ENCODE results near the gene KCNJ5. TPM values are rescaled to one million over a fixed set of nuclear protein-coding genes. Genes with fewer than 3 reads are reported as not detected.

KCNJ5 gene
- total and polyA plus RNA-seq, 5 experiments from 2014 or later, result not detected

DNA sequence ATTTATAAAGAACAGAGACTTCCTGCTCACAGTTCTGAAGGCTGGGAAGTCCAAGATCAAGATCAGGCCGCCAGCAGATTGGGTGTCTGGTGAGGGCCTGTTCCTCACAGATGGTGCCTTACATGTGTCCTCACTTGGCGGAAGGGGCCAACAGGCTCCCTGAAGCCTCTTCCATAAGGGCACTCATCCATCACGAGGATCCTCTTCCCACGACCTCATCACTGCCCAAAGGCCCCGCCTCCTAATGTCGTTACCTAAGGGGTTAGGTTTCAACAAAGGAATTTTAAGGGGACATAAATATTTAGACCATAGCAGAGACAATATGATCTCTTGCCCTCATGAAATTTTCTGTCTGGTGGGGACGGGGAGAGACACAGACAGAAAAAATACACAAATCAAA is 32.9 kb downstream of the KCNJ5 start:
- POLR2A ChIA-PET, result no interaction called here
- H3K27me3 Mint-ChIP-seq, result peaks cover 0 to 13% (median 3%) of the 10 kb centered on the region in 5 donors
- peaks cover 7 to 14% (median 10%) of the 10 kb centered on the region in 4 donors for H3K4me1 Mint-ChIP-seq
- no peak for ATAC-seq
- peak overlapping the region in 1 of 10 donors; percentile 43 for H3K27ac Mint-ChIP-seq
- no peaks in the 10 kb centered on the region for H3K9me3 Mint-ChIP-seq
- H3K36me3 Mint-ChIP-seq, result no peaks in the 10 kb centered on the region
- no peak overlapping the region for H3K4me3 Mint-ChIP-seq
- DNase-seq, result no peak

DNA sequence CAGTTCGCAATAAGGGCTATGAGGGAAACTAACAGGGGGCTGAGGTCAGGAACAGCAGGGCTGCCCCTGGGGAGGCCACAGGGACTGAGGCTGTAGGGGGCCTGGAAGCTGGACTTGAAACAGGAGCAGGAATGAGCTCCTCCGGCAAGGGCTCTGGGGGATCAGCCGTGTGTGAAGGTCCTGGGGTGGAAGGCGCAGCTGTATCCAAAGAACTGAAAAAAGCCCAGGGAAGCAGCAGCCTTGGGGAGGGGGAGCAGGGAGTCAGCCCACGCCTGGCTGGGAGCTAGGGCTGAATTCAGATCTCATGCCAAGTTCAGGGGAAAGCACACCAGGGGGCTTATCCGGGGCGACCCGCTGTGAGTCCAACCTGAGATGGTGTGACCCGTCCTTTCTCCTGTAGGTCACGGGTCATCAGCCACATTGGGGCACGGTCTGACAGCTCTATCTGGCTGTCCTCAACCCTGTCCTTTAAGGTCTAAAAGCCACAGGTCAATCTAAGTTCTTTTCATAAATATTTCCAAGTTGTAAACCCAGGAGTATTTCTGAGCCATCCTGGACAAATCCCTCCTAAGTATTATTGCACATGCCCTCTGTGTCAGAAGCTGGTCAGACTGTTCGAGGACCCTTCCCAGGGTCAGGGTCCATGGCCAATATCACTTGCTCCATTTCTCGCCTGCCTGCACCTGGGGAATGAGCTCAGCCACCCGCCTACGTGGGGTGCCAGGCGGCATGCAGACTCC is 33.5 kb downstream of the KCNJ5 start:
- ATAC-seq (no peak), DNase-seq (no peak)
- no peaks in the 10 kb centered on the region for H3K9me3 Mint-ChIP-seq
- H3K4me1 Mint-ChIP-seq, result peaks cover 6 to 14% (median 11%) of the 10 kb centered on the region in 4 donors
- POLR2A ChIA-PET, result no interaction called here
- H3K27ac Mint-ChIP-seq, result no peak overlapping the region
- H3K4me3 Mint-ChIP-seq, result no peak overlapping the region
- no peaks in the 10 kb centered on the region for H3K36me3 Mint-ChIP-seq
- peaks cover 0 to 10% (median 3%) of the 10 kb centered on the region in 5 donors for H3K27me3 Mint-ChIP-seq

DNA sequence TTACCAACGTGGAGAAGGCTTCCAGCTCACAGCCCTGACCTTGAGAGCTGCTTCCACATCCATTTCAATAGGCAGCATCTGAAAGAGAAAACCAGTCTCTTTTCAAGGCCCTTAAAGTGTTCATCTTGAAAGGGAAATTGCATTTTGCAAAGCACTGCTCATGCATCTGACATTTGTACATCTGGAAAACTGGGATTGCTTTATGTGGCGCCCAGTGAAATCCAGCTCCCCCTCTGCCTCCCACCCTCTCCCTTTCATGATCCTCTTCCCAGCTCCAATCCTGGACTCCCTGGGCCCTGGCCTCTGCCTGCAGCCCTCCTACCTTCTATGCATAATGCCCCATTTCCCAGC is 34.1 kb downstream of the KCNJ5 start:
- no peak overlapping the region for H3K27ac Mint-ChIP-seq
- POLR2A ChIA-PET, result no interaction called here
- H3K9me3 Mint-ChIP-seq, result no peaks in the 10 kb centered on the region

DNA sequence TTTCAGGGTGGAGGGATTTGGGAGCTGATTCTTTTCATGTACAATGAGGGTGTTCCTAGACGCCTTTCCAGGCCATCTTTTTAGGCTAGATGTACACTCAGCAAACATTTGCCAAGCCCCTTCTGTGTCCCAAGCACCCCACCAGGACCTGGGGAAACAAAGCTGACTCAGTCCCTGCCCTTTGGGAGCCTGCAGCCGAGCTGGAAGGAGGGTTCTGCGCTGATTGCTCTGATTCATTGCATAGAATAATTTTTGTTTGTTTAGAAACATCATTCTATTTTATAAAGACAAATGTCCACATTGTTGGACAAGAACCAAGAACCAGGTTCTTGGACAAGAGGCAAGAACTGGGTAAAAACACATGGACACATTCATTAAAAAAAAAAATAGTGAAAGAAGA is 34.8 kb downstream of the KCNJ5 start:
- Mint-ChIP-seq H3K4me1 (peaks cover 6 to 14% (median 11%) of the 10 kb centered on the region in 4 donors), H3K27ac (no peak overlapping the region), H3K27me3 (peaks cover 0 to 10% (median 3%) of the 10 kb centered on the region in 5 donors), H3K9me3 (no peaks in the 10 kb centered on the region), H3K36me3 (no peaks in the 10 kb centered on the region), H3K4me3 (no peak overlapping the region)
- ATAC-seq (no peak), DNase-seq (no peak)
- POLR2A ChIA-PET, result no interaction called here

More for the DNA sequence above, 34.1 kb downstream of the KCNJ5 start:
- H3K36me3 Mint-ChIP-seq, result no peaks in the 10 kb centered on the region
- no peak for DNase-seq
- ATAC-seq, result no peak
- peaks cover 0 to 10% (median 3%) of the 10 kb centered on the region in 5 donors for H3K27me3 Mint-ChIP-seq
- H3K4me1 Mint-ChIP-seq, result peaks cover 6 to 14% (median 11%) of the 10 kb centered on the region in 4 donors
- no peak overlapping the region for H3K4me3 Mint-ChIP-seq

DNA sequence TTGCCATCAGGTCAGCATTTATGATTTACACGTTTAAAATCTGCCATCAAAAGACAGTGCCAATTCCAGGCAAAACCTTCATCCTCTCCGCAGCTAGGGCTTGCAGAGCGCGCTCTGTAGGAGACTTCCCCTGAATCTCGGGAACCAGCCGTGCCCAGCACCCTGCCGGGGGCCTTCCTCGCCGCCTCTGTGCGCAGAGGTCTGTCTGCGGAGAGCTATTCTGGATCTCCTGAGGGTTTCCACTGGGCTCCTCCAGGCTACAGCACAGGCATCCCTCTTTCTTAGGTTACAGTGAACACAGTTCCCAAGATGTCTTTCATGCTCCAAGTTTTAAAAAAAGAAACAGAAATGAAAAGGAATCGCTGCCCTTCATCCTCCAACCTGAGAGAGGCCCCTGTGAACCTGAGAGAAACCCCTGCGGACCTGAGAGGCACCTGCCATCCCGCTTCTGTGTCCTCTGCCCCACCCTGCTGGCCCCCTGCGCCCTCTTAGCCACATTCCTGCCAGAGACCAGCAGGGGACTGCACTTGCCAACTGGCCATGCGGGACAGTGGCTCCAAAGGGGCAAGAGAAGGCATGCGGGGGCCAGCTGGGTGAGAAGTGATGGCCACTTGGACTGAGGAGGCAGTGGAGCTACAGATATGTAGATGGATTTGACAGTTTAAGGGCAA is 35.4 kb downstream of the KCNJ5 start:
- H3K27ac Mint-ChIP-seq, result no peak overlapping the region
- ATAC-seq (no peak), DNase-seq (no peak)
- peaks cover 0 to 6% (median 3%) of the 10 kb centered on the region in 5 donors for H3K27me3 Mint-ChIP-seq
- H3K9me3 Mint-ChIP-seq, result no peaks in the 10 kb centered on the region
- POLR2A ChIA-PET, result no interaction called here
- H3K36me3 Mint-ChIP-seq, result no peaks in the 10 kb centered on the region
- peaks cover 6 to 14% (median 11%) of the 10 kb centered on the region in 4 donors for H3K4me1 Mint-ChIP-seq
- no peak overlapping the region for H3K4me3 Mint-ChIP-seq

DNA sequence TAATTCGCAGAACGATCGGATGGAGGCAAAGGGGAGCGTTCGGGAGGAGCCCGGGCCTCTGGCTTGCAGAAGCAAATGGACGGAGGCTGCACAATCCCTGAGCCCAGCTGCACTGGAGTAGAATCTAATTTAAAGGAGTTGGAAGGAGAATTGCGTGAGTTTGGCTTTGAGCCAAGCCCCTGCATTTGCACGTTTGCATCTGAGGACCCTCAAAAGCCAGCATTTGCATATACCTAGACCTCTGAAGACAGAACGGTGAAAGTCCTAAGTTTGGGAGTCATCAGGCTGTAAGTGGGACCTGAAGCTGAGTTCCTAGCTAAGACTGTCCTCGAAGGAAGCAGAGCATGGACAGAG is 35.9 kb downstream of the KCNJ5 start:
- POLR2A ChIA-PET, result no interaction called here
- ATAC-seq (no peak), DNase-seq (no peak)
- Mint-ChIP-seq H3K36me3 (no peaks in the 10 kb centered on the region), H3K4me3 (no peak overlapping the region), H3K4me1 (peaks cover 6 to 14% (median 11%) of the 10 kb centered on the region in 4 donors), H3K27me3 (peaks cover 0 to 5% (median 3%) of the 10 kb centered on the region in 5 donors), H3K9me3 (no peaks in the 10 kb centered on the region), H3K27ac (no peak overlapping the region)

DNA sequence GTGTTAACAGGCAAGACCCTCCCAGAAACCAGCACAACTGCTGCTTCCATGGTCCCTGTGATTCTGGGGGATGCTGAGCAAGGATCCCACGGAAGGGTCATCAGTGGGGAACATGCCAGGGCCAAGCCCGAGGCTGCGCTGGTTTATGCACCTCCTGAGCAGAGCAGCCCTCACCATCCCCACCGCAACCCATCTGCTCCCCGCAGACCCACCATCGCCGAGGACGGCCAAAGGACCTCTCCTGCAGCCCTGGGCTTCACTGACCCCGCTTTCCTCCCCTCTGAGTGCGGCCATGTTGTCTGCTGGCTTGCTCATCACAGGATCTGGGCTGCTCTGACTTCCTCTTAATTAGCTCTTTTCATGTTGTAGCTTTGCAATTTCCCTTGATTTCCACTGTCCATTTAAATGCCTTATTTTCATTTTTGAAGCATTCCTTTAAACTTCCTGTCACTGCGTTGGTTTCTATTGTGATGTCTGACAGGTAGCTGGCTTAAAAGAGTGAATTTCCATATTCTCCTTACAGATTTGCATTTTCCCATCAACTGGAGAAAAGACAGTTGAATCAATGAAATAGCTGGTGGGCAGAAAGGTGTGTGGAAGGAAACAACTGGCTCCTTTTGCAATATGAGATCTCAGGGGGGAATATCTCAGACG is 36.7 kb downstream of the KCNJ5 start:
- ATAC-seq (no peak), DNase-seq (no peak)
- Mint-ChIP-seq H3K4me3 (peak overlapping the region in 6 of 10 donors; percentile 12 to 46 (median 34)), H3K4me1 (peaks cover 6 to 14% (median 11%) of the 10 kb centered on the region in 4 donors), H3K9me3 (no peaks in the 10 kb centered on the region), H3K27ac (peak overlapping the region in 2 of 10 donors; percentile 9 to 36), H3K36me3 (no peaks in the 10 kb centered on the region), H3K27me3 (peaks cover 0 to 5% (median 3%) of the 10 kb centered on the region in 5 donors)
- POLR2A ChIA-PET, result no interaction called here

DNA sequence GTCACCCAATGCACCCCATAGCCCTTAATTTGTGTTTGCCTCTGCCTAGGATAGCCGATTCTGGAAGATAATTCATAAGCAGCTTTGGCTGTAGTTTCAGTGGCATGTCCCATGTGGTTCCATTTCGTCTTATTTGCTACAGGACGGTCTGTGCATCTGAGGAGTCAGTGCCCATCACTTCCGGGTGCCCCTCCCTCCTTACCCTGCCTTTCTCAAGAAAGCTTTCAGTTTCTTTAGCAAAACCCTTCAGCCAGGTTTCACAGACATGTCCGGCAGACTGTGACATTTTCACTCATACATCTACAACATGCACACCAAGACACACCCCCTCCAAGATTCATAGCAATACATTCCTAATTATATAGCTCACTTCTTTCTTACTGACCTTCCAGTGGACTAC is 37.2 kb downstream of the KCNJ5 start:
- H3K27ac Mint-ChIP-seq, result peak overlapping the region in 3 of 10 donors; percentile 9 to 44 (median 36)
- peaks cover 0 to 5% (median 3%) of the 10 kb centered on the region in 5 donors for H3K27me3 Mint-ChIP-seq
- H3K4me1 Mint-ChIP-seq, result peaks cover 6 to 14% (median 11%) of the 10 kb centered on the region in 4 donors
- peak in 3 of 10 donors; percentile 3 to 13 (median 4) for DNase-seq
- H3K4me3 Mint-ChIP-seq, result peak overlapping the region in 9 of 10 donors; percentile 12 to 63 (median 35)
- POLR2A ChIA-PET, result no interaction called here
- ATAC-seq, result peak in 1 of 2 donors; percentile 40
- no peaks in the 10 kb centered on the region for H3K36me3 Mint-ChIP-seq
- no peaks in the 10 kb centered on the region for H3K9me3 Mint-ChIP-seq

DNA sequence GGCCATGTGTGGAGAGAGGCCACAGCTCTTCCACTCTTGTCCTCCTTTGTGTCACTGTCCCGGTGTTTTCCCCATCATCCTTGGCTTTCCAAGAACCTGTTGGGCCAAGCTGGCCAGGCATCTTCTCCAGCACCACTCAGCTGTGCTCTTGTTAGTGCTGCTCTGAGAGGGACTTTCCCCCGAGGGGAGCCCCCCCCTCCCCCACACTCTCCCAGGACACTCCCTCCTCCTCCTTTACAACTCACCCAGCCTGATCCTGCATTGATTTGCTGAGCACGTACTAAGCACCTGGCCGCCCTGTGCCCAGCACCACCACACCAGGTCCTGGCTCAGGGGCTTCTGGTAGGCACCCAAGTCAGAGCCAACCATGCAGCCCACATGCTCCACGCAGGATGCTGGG is 38.3 kb downstream of the KCNJ5 start:
- no peaks in the 10 kb centered on the region for H3K36me3 Mint-ChIP-seq
- H3K4me3 Mint-ChIP-seq, result peak overlapping the region in 1 of 10 donors; percentile 17
- DNase-seq, result no peak

DNA sequence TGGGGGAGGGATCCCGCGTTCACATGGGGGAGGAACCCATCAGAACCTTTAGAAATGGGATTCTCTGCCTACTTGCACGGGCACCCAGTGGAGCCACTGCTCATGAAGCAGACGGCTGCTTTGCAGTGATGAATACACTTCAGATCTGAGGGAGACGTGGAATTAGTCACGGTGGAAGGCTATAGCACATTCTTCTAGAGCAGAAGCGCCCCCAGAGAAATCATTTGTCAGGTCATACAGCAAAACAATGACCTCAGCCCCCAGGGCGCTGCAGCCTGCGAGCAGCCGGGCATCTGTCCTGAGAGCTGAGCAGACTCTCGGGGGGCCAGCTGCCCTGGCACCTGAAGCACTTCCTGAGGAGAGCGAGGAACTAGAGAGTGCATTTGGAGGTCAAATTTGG is 38.8 kb downstream of the KCNJ5 start:
- Mint-ChIP-seq H3K27ac (no peak overlapping the region), H3K4me1 (peaks cover 6 to 14% (median 11%) of the 10 kb centered on the region in 4 donors), H3K36me3 (no peaks in the 10 kb centered on the region), H3K27me3 (peaks cover 0 to 12% (median 2%) of the 10 kb centered on the region in 5 donors), H3K4me3 (no peak overlapping the region), H3K9me3 (peaks cover 0 to 2% (median 0%) of the 10 kb centered on the region in 9 donors)
- POLR2A ChIA-PET, result no interaction called here
- DNase-seq, result no peak
- no peak for ATAC-seq

More for the DNA sequence above, 38.3 kb downstream of the KCNJ5 start:
- peaks cover 6 to 14% (median 11%) of the 10 kb centered on the region in 4 donors for H3K4me1 Mint-ChIP-seq
- peak overlapping the region in 1 of 10 donors; percentile 72 for H3K27ac Mint-ChIP-seq
- H3K27me3 Mint-ChIP-seq, result peaks cover 0 to 12% (median 2%) of the 10 kb centered on the region in 5 donors
- ATAC-seq, result no peak
- H3K9me3 Mint-ChIP-seq, result peaks cover 0 to 2% (median 0%) of the 10 kb centered on the region in 9 donors
- POLR2A ChIA-PET, result no interaction called here

DNA sequence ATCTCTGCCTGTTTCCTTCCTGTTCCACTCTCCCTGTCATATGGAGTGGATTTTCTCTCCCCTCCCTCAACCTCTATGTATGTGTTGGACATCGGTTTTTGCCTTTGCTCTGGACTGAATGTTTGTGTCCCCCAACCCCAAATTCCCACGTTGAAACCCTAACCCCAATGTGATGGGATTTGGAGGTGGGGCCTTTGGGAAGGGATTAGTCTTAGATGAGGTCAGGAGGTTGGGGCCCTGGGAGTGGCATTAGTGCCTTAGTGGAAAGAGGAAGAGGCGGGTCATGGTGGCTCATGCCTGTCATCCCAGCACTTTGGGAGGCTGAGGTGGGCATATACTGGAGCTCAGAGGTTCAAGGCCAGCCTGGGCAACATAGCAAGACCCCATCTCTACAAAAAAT is 39.9 kb downstream of the KCNJ5 start:
- H3K27me3 Mint-ChIP-seq, result peaks cover 0 to 12% (median 2%) of the 10 kb centered on the region in 5 donors
- POLR2A ChIA-PET, result no interaction called here
- ATAC-seq, result no peak
- H3K9me3 Mint-ChIP-seq, result peaks cover 0 to 2% (median 0%) of the 10 kb centered on the region in 9 donors
- H3K4me3 Mint-ChIP-seq, result no peak overlapping the region
- H3K36me3 Mint-ChIP-seq, result no peaks in the 10 kb centered on the region
- H3K27ac Mint-ChIP-seq, result no peak overlapping the region
- H3K4me1 Mint-ChIP-seq, result peaks cover 6 to 14% (median 11%) of the 10 kb centered on the region in 4 donors
- no peak for DNase-seq

DNA sequence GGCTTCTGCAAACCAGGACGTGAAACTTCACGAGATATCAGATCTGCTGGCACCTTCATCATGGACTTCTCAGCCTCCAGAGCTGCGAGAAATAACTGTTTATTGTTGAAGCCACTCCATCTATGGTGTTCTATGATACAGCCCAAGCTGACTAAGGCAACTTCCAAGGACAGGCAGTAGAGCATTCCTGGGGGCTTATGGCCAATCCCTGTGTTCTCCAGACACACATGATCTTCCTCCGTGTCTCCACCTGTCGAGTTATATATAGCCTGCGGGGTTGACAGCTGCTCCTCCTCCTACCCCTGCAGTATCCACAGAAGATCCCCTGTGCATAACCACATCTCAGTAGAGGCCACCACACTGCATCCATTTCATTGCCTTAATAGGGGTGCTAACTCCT is 40.5 kb downstream of the KCNJ5 start:
- Mint-ChIP-seq H3K9me3 (peaks cover 0 to 2% (median 0%) of the 10 kb centered on the region in 9 donors), H3K27me3 (peaks cover 0 to 12% (median 2%) of the 10 kb centered on the region in 5 donors), H3K36me3 (no peaks in the 10 kb centered on the region), H3K27ac (peak overlapping the region in 1 of 10 donors; percentile 22), H3K4me1 (peaks cover 6 to 14% (median 11%) of the 10 kb centered on the region in 4 donors), H3K4me3 (no peak overlapping the region)
- ATAC-seq, result no peak
- POLR2A ChIA-PET, result interaction anchor here (0.6 kb wide), 1 partner anchor 544 kb away, joined by 3 read pairs; no protein-coding TSS in a partner anchor
- no peak for DNase-seq

Data from naive thymus-derived CD8-positive, alpha-beta T cell (primary cell).